ENCODE data around the gene FOXD2.

Gene FOXD2

DNA sequence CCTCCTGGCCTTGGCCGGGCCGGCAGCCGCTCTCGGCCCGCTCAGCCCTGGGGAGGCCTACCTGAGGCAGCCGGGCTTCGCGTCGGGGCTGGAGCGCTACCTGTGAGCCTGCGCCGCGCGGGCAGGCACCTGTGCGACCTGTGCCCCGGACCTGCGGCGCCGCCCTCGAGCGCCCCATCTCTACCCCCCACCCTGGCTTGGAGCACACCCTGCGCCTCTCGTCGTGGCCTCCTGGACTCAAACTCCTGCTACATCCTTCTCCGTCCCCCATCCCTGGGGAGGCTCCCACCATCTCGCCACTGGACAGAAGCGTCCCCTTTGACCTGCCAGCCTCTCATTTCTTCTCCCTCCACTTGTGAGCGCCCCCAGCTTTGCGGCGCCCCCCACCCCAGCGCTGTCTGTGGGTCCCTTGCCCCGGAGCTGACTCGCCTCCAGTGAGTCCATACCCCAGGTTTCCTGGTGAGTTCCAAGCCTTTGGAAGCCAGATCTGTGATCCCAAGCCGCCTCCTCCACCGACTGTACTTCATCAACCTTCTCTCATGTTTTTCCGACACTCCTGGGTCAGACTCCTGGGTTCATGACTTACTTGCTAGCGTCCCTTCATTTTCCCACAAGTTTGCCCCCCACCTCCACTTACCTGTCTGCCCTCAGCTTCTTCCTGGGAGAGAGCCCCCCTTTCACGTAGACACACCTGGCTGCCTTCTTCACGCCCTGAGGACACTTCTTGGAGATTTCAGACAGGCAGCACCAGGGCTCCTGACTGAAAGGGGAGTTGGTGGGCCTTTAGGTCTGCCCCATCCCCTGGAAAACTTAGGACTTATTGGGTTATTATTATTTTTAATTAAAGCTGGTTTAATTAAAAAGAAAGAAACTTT lies 20.4 kb upstream of the FOXD2 start:
- TF ChIP-seq, protein P1, sequence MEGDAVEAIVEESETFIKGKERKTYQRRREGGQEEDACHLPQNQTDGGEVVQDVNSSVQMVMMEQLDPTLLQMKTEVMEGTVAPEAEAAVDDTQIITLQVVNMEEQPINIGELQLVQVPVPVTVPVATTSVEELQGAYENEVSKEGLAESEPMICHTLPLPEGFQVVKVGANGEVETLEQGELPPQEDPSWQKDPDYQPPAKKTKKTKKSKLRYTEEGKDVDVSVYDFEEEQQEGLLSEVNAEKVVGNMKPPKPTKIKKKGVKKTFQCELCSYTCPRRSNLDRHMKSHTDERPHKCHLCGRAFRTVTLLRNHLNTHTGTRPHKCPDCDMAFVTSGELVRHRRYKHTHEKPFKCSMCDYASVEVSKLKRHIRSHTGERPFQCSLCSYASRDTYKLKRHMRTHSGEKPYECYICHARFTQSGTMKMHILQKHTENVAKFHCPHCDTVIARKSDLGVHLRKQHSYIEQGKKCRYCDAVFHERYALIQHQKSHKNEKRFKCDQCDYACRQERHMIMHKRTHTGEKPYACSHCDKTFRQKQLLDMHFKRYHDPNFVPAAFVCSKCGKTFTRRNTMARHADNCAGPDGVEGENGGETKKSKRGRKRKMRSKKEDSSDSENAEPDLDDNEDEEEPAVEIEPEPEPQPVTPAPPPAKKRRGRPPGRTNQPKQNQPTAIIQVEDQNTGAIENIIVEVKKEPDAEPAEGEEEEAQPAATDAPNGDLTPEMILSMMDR (IDR thresholded peaks at IDR 0.05; ENCODE audit: low read depth, low read length, missing control alignments), result no peak
- no peak for DNase-seq
- in situ Hi-C loops (cut with HindIII; ENCODE audit: low pct_ligation_motif_present, low sequenced_read_pairs), result no loop called here
- H3K27ac ChIP-seq, result no peak overlapping the region
- H3K36me3 ChIP-seq (replicated peaks), result no peaks in the 10 kb centered on the region
- H3K4me3 ChIP-seq (ENCODE audit: low read depth, low read length), result no peak overlapping the region
- H3K27me3 ChIP-seq (replicated peaks), result peaks cover 26% of the 10 kb centered on the region

DNA sequence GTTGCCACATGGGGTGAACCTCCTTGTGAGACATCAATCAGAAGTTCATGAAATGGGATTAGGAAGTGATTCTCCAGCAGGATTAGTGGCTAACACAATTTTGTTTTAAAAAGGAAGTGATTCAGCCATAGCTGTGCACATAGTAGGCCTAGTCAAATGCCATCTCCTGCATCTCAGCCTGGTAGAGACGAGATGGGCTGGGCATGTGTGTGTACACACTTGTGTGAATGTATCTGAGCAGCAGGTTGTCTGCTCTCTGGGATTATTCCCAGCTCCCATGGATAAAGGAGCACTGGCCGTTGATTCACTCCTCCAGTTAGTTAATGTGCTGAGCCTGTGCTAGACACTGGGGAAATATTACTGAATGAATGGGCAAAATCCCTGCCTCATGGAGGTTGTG lies 19.7 kb upstream of the FOXD2 start:
- H3K4me3 ChIP-seq (ENCODE audit: low read depth, low read length), result no peak overlapping the region
- no peak for DNase-seq
- TF ChIP-seq, protein P1 (IDR thresholded peaks at IDR 0.05; ENCODE audit: low read depth, low read length, missing control alignments), result no peak
- in situ Hi-C loops (cut with HindIII; ENCODE audit: low pct_ligation_motif_present, low sequenced_read_pairs), result no loop called here
- H3K27ac ChIP-seq, result no peak overlapping the region
- peaks cover 26% of the 10 kb centered on the region for H3K27me3 ChIP-seq (replicated peaks)
- H3K36me3 ChIP-seq (replicated peaks), result no peaks in the 10 kb centered on the region

DNA sequence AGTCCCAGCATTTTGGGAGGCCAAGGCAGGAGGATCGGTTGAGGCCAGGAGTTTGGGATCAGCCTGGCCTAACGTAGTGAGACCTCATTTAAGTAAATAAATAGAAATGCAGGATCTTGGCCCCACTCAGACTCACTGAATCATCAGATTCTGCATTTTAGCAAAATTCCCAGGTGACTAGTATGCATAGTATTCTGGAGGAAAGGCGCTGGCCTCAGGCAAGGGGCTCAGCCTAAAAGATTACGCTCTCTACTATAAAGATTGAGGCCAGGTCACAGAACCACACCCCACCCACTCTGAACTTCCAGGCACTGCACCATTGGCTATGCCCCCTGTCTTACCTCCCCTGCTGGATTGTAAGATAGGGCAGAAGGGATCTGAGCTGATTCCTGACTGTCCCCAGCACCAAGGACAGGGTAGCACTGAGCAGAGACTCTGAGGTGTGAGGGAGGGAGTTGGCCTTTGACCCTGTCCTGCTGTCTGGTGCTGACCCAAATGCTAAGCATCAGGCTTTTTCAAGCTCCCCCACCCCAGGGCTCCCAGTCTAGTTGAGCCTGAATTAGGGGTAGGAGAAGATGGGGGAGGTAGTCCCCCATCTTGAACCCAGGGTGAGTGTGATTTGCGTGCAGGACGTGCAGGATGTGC lies 19.0 kb upstream of the FOXD2 start:
- H3K27ac ChIP-seq, result no peak overlapping the region
- peaks cover 26% of the 10 kb centered on the region for H3K27me3 ChIP-seq (replicated peaks)
- TF ChIP-seq, protein P1 (IDR thresholded peaks at IDR 0.05; ENCODE audit: low read depth, low read length, missing control alignments), result no peak
- H3K4me3 ChIP-seq (ENCODE audit: low read depth, low read length), result no peak overlapping the region
- no peaks in the 10 kb centered on the region for H3K36me3 ChIP-seq (replicated peaks)
- in situ Hi-C loops (cut with HindIII; ENCODE audit: low pct_ligation_motif_present, low sequenced_read_pairs), result no loop called here
- no peak for DNase-seq

DNA sequence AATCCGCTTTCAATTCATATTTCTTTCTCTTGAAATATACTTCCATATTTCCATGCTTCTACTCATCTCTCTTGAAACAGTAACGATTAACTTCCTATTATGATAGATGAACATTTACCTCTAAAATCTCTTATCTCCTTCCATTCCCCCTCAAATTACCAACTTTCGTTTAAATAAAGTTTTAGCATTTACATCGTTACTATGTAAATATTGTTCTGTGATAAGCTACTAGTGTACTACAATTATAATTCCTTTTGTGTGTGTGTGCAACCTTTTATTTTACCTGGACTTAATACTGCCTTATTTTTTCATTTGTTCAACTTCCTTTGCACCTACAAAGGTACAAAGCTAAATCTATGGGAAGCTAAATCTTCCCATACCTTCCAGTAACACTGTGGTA lies 17.3 kb upstream of the FOXD2 start:
- H3K27me3 ChIP-seq (replicated peaks), result peaks cover 26% of the 10 kb centered on the region
- H3K36me3 ChIP-seq (replicated peaks), result no peaks in the 10 kb centered on the region
- DNase-seq, result no peak
- no peak overlapping the region for H3K27ac ChIP-seq
- TF ChIP-seq, protein P1 (IDR thresholded peaks at IDR 0.05; ENCODE audit: low read depth, low read length, missing control alignments), result no peak
- no peak overlapping the region for H3K4me3 ChIP-seq (ENCODE audit: low read depth, low read length)
- in situ Hi-C loops (cut with HindIII; ENCODE audit: low pct_ligation_motif_present, low sequenced_read_pairs), result no loop called here

DNA sequence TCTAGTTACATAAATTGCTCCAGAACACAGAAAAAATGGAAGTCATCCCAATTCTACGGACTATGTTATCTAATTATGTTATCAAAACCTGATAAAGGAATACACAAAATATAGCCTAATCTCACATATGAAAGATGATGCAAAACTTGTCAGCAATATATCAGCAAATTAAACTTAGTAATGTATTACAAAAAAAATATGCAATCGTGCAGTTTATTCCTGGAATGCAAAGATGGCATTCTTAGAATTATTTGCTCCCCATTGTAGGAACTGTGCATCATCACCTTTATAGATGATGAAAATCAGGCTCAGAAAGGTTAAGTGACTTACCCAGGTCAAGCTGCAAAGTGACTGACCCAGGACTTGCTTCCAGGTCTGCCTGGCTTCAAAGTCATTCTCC lies 14.0 kb upstream of the FOXD2 start:
- H3K4me3 ChIP-seq (ENCODE audit: low read depth, low read length), result no peak overlapping the region
- no peaks in the 10 kb centered on the region for H3K27me3 ChIP-seq (replicated peaks)
- no peak overlapping the region for H3K27ac ChIP-seq
- no peak for DNase-seq
- H3K36me3 ChIP-seq (replicated peaks), result no peaks in the 10 kb centered on the region
- in situ Hi-C loops (cut with HindIII; ENCODE audit: low pct_ligation_motif_present, low sequenced_read_pairs), result no loop called here
- TF ChIP-seq, protein P1 (IDR thresholded peaks at IDR 0.05; ENCODE audit: low read depth, low read length, missing control alignments), result no peak

Data from brain microvascular endothelial cell (primary cell).